ENCODE data around the gene VTI1A. TPM values are rescaled to one million over a fixed set of nuclear protein-coding genes. Genes with fewer than 3 reads are reported as not detected.

The VTI1A gene
- total RNA-seq, 2 donors from 2014 or later, result 34.1 to 38.6 TPM

- no peak for TF ChIP-seq CTCF (IDR thresholded peaks at IDR 0.05)
- H3K4me3 ChIP-seq, result no peak overlapping the region
- no peak overlapping the region for H3K27ac ChIP-seq
- no peaks in the 10 kb centered on the region for H3K27me3 ChIP-seq
- no peaks in the 10 kb centered on the region for H3K4me1 ChIP-seq
- no peaks in the 10 kb centered on the region for H3K36me3 ChIP-seq
- no peaks in the 10 kb centered on the region for H3K9me3 ChIP-seq
- H3K9ac ChIP-seq (ENCODE audit: low read depth in 2 of 2, low read length in 2 of 2), result no peak overlapping the region
- no peak for DNase-seq
- intact Hi-C loops (cut with DNase I), result no loop called here
These were observed 331.6 kb downstream of the VTI1A start for GRCh38 chr10:112778579-112778978.

- no peak overlapping the region for H3K4me3 ChIP-seq
- no peaks in the 10 kb centered on the region for H3K9me3 ChIP-seq
- no peak for DNase-seq
- H3K9ac ChIP-seq (ENCODE audit: low read depth in 2 of 2, low read length in 2 of 2), result no peak overlapping the region
- no peaks in the 10 kb centered on the region for H3K27me3 ChIP-seq
- no peaks in the 10 kb centered on the region for H3K4me1 ChIP-seq
- intact Hi-C loops (cut with DNase I), result no loop called here
- H3K36me3 ChIP-seq, result no peaks in the 10 kb centered on the region
- TF ChIP-seq CTCF (IDR thresholded peaks at IDR 0.05), result no peak
- H3K27ac ChIP-seq, result peak overlapping the region; percentile 6
These were observed 332.2 kb downstream of the VTI1A start for GRCh38 chr10:112779025-112779770.

GRCh38 chr10:112782200-112782907 lies 335.3 kb downstream of the VTI1A start:
- no peak overlapping the region for H3K4me3 ChIP-seq
- no peaks in the 10 kb centered on the region for H3K36me3 ChIP-seq
- no peak overlapping the region for H3K27ac ChIP-seq
- peak; percentile 49 for DNase-seq
- no peaks in the 10 kb centered on the region for H3K27me3 ChIP-seq
- no peak for TF ChIP-seq CTCF (IDR thresholded peaks at IDR 0.05)
- H3K4me1 ChIP-seq, result no peaks in the 10 kb centered on the region
- no peaks in the 10 kb centered on the region for H3K9me3 ChIP-seq
- no peak overlapping the region for H3K9ac ChIP-seq (ENCODE audit: low read depth in 2 of 2, low read length in 2 of 2)
- intact Hi-C loops (cut with DNase I), result no loop called here

- Histone ChIP-seq H3K27ac (no peak overlapping the region), H3K36me3 (no peaks in the 10 kb centered on the region), H3K9me3 (no peaks in the 10 kb centered on the region), H3K9ac (ENCODE audit: low read depth in 2 of 2, low read length in 2 of 2) (no peak overlapping the region), H3K27me3 (no peaks in the 10 kb centered on the region), H3K4me3 (no peak overlapping the region), H3K4me1 (no peaks in the 10 kb centered on the region)
- intact Hi-C loops (cut with DNase I), result no loop called here
- no peak for DNase-seq
- TF ChIP-seq CTCF (IDR thresholded peaks at IDR 0.05), result no peak
These were observed 336.5 kb downstream of the VTI1A start for GRCh38 chr10:112783351-112784021.

- TF ChIP-seq CTCF (IDR thresholded peaks at IDR 0.05), result no peak
- Histone ChIP-seq H3K27ac (no peak overlapping the region), H3K9ac (ENCODE audit: low read depth in 2 of 2, low read length in 2 of 2) (no peak overlapping the region), H3K36me3 (no peaks in the 10 kb centered on the region), H3K9me3 (no peaks in the 10 kb centered on the region), H3K4me3 (no peak overlapping the region), H3K4me1 (no peaks in the 10 kb centered on the region), H3K27me3 (no peaks in the 10 kb centered on the region)
- no peak for DNase-seq
- intact Hi-C loops (cut with DNase I), result no loop called here
These were observed 337.0 kb downstream of the VTI1A start for GRCh38 chr10:112784022-112784461.
